ENCODE results near the gene POLR2I.
"Not testable (repeated sequence)": the region's sequence is repeated elsewhere in the genome, so short reads cannot be mapped to it uniquely, and the experiment has no call there.

The POLR2I gene

DNA sequence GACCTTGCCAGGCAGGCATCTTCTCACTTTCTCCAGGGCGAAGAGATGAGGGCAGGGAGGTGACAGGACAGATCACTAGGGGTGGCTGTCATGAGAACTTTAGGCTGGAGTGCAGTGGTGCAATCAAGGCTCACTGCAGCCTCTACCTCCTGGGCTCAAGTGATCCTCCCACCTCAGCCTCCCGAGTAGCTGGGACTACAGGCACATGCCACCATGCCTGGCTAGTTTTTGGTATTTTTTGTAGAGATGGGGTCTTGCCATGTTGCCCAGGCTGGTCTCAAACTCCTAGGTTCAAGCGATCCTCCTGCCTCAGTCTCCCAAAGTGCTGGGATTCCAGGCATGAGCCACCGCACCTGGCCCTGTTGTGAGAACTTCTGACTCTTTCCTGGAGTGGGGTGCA lies 20.2 kb upstream of the POLR2I start:
- not testable (repeated sequence) for H3K4me3 ChIP-seq (ENCODE audit: low read depth, low read length)

GRCh38 chr19:36131221-36131620 lies 16.5 kb upstream of the POLR2I start:
- not testable (repeated sequence) for H3K4me3 ChIP-seq (ENCODE audit: low read depth, low read length)

- H3K4me3 ChIP-seq (ENCODE audit: low read depth, low read length) = peak overlapping the region; percentile 47
Measured at GRCh38 chr19:36128392-36128736, 13.7 kb upstream of the POLR2I start.

DNA sequence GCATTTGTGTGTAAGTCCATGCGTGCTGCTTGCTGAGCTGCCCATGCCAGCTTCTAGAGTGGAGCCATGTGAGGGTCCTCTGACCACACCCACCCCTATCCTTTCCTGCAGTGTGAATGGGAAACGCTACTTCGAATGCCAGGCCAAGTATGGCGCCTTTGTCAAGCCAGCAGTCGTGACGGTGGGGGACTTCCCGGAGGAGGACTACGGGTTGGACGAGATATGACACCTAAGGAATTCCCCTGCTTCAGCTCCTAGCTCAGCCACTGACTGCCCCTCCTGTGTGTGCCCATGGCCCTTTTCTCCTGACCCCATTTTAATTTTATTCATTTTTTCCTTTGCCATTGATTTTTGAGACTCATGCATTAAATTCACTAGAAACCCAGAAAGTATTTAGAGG lies 10.9 kb upstream of the POLR2I start:
- no peak overlapping the region for H3K4me3 ChIP-seq (ENCODE audit: low read depth, low read length)

DNA sequence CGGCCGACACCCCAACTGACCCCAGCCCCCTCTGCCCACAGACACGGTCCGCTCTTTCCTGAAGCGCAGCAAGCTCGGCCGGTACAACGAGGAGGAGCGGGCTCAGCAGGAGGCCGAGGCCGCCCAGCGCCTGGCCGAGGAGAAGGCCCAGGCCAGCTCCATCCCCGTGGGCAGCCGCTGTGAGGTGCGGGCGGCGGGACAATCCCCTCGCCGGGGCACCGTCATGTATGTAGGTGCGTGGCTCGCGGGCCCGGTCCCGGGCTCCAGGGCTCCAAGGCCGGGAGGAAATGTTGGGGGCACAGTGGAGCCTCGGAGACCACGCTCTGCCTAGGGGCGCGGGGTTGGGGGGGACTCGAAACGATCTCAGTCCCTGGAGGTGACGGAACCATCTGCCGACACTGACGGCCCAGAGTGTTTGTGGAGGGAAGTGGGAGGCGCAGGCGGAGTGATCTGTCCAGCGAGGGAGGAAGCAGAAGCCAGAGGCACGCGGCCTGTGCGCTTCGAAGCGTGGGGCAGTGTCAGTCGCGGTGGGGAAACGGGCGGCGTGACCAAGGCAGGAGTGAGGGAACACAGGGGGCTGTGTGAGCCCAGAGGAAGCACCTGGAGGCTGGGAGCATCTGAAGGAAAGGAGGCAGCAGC lies 6.9 kb upstream of the POLR2I start:
- H3K4me3 ChIP-seq (ENCODE audit: low read depth, low read length) = no peak overlapping the region

DNA sequence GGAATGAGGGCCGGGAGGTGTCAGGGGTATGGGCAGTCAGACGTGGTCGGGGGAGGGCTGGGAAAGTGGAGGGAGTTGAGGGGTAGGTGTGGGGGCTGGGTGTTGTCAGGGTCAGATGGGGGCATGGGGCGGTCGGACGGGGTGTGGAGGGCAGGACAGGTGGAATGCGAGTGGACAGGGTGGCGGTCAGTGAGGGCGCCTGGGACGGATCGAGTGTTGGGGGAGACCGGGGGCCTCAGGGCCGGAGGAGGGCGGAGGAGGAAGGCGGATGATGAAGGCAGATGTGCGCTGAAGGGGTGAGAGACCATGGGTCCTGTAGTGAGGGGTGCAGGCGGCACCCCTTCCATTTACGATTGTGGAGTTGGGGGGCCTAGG lies 6.3 kb upstream of the POLR2I start:
- H3K4me3 ChIP-seq (ENCODE audit: low read depth, low read length) = no peak overlapping the region

- no peak overlapping the region for H3K4me3 ChIP-seq (ENCODE audit: low read depth, low read length)
Measured at GRCh38 chr19:36120092-36120983, 5.7 kb upstream of the POLR2I start.

DNA sequence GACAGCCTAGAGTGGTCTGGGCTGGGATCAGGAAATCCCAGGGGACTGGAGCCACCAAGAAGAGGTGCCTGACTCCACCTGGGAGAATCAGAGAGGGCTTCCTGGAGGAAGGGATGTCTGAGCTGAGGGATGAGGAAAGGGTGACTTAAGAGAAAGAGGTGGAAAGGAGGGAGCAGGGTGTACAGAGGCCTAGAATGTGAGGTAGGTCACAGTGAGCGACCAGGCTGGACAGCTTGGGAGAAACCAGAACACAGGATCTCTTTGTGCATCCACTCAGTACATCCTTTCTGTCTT lies 1.6 kb upstream of the POLR2I start:
- peak overlapping the region; percentile 62 for H3K4me3 ChIP-seq (ENCODE audit: low read depth, low read length)

- peak within 1 kb of the TSS; percentile 87 for H3K4me3 ChIP-seq (ENCODE audit: low read depth, low read length)
Measured at GRCh38 chr19:36115453-36116343, 1.0 kb upstream of the POLR2I start, which contains the start of gene TBCB. Gene TBCB, plus strand, starts transcription at chr19:36115468. Its CDS starts 93 bp downstream, at chr19:36115561.

GRCh38 chr19:36113894-36114720 lies 568 bp downstream of the POLR2I start:
- H3K4me3 ChIP-seq (ENCODE audit: low read depth, low read length) = peak overlapping the region; percentile 87

DNA sequence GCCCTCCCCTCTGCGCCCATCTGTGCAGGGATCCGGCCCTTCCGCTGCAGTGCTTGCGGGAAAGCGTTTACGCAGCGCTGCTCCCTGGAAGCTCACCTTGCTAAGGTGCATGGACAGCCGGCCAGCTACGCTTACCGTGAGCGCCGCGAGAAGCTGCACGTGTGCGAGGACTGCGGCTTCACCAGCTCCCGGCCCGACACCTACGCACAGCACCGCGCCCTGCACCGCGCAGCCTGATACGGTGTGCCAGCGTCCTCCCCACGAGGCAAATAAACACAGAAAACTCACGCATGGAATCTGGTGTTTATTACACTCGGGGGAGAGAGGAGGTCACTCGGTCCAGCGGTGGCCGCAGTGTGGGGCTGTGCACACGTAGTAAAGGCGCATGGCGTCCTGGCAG lies 1.2 kb downstream of the POLR2I start:
- H3K4me3 ChIP-seq (ENCODE audit: low read depth, low read length) = peak overlapping the region; percentile 87

GRCh38 chr19:36112678-36113077 lies 2.0 kb downstream of the POLR2I start:
- H3K4me3 ChIP-seq (ENCODE audit: low read depth, low read length) = no peak overlapping the region

- no peak overlapping the region for H3K4me3 ChIP-seq (ENCODE audit: low read depth, low read length)
Measured at GRCh38 chr19:36111200-36111539, 3.5 kb downstream of the POLR2I start.

GRCh38 chr19:36110487-36111199 lies 4.0 kb downstream of the POLR2I start, which contains the start of gene OVOL3:
Gene OVOL3, plus strand, starts transcription at chr19:36111143. Its CDS starts 60 bp downstream, at chr19:36111203.
- no peak within 1 kb of the TSS for H3K4me3 ChIP-seq (ENCODE audit: low read depth, low read length)

DNA sequence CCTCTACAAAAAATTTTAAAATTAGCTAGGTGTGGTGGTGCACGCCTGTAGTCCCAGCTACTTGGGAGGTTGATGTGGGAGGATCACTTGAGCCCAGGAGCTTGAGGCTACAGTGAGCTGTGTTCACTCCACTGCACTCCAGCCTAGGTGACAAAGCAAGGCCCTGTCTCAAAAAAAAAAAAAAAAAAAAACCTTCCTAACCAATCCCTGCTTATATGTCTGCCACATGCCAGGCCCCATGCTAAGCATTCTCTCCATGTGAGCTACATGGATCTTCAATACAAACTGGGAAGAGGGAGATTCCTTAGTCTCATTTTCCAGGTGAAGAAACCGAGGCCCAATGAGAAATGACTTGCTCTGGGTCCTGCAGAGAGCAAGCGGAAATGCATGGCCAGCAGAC lies 6.0 kb downstream of the POLR2I start:
- H3K4me3 ChIP-seq (ENCODE audit: low read depth, low read length) = no peak overlapping the region

DNA sequence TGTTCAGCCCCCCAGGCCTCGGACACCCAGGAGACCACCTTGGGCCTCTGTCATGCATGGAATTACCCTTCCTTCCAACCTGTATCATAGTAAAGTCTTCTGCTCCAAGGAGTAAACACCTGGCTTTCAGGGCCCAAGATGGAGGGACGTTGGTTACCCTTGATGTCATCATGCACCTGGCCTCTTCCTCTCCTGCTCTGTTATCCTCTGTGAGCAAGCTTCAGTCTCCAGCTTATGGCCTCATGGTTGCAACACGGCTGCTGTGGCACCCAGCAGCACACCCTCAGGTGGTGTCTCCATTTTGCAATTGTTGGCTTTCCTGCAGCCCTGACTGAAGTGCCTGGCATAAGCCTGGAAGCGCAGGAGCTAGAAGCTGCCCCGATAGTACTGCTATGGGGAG lies 7.7 kb downstream of the POLR2I start:
- no peak overlapping the region for H3K4me3 ChIP-seq (ENCODE audit: low read depth, low read length)

- no peak overlapping the region for H3K4me3 ChIP-seq (ENCODE audit: low read depth, low read length)
Measured at GRCh38 chr19:36106441-36106840, 8.2 kb downstream of the POLR2I start.

GRCh38 chr19:36103842-36104552 lies 10.7 kb downstream of the POLR2I start:
- H3K4me3 ChIP-seq (ENCODE audit: low read depth, low read length) = no peak overlapping the region

GRCh38 chr19:36103040-36103626 lies 11.5 kb downstream of the POLR2I start:
- H3K4me3 ChIP-seq (ENCODE audit: low read depth, low read length) = no peak overlapping the region
